NCI-H226 (cell line): ENCODE data around the gene CYB5A.
"Not testable (repeated sequence)": the region's sequence is repeated elsewhere in the genome, so short reads cannot be mapped to it uniquely, and the experiment has no call there.

Experiments
- DNase-seq: peaks from one replicate; pipeline ENCODE4 v3.0.0-alpha.2; 2015

The CYB5A gene

GRCh38 chr18:74292982-74293381 lies 1.2 kb upstream of the CYB5A start:
- DNase-seq: not testable (repeated sequence)

GRCh38 chr18:74292541-74292858 lies 737 bp upstream of the CYB5A start:
- no peak for DNase-seq

GRCh38 chr18:74291472-74291770 lies 342 bp downstream of the CYB5A start:
- no peak for DNase-seq

GRCh38 chr18:74290794-74291471 lies 830 bp downstream of the CYB5A start:
- DNase-seq: no peak

GRCh38 chr18:74290021-74290420 lies 1.7 kb downstream of the CYB5A start:
- no peak for DNase-seq

GRCh38 chr18:74289137-74289536 lies 2.6 kb downstream of the CYB5A start:
- no peak for DNase-seq

GRCh38 chr18:74288730-74289129 lies 3.0 kb downstream of the CYB5A start:
- DNase-seq: no peak

- DNase-seq: no peak
These were observed 3.7 kb downstream of the CYB5A start for GRCh38 chr18:74288041-74288440.

- DNase-seq: no peak
These were observed 4.9 kb downstream of the CYB5A start for GRCh38 chr18:74286856-74287255.

- no peak for DNase-seq
These were observed 5.5 kb downstream of the CYB5A start for GRCh38 chr18:74286106-74286855.

GRCh38 chr18:74285583-74285982 lies 6.2 kb downstream of the CYB5A start:
- not testable (repeated sequence) for DNase-seq

GRCh38 chr18:74284980-74285355 lies 6.8 kb downstream of the CYB5A start:
- no peak for DNase-seq

GRCh38 chr18:74284191-74284979 lies 7.4 kb downstream of the CYB5A start:
- DNase-seq: no peak

GRCh38 chr18:74283646-74284045 lies 8.1 kb downstream of the CYB5A start:
- DNase-seq: no peak

- DNase-seq: no peak
These were observed 8.8 kb downstream of the CYB5A start for GRCh38 chr18:74282755-74283554.

GRCh38 chr18:74281980-74282754 lies 9.6 kb downstream of the CYB5A start:
- no peak for DNase-seq

- no peak for DNase-seq
These were observed 10.5 kb downstream of the CYB5A start for GRCh38 chr18:74281011-74281979.

- DNase-seq: no peak
These were observed 12.8 kb downstream of the CYB5A start for GRCh38 chr18:74278983-74279382.

- DNase-seq: no peak
These were observed 13.7 kb downstream of the CYB5A start for GRCh38 chr18:74278058-74278457.

- DNase-seq: no peak
These were observed 14.5 kb downstream of the CYB5A start for GRCh38 chr18:74277296-74277695.

GRCh38 chr18:74276609-74277008 lies 15.2 kb downstream of the CYB5A start:
- DNase-seq: no peak
